Motor neuron (in vitro differentiated cells): ENCODE data around the gene TMEM108. TPM values are rescaled to one million over a fixed set of nuclear protein-coding genes. Genes with fewer than 3 reads are reported as not detected.

Experiments used
- ATAC-seq, 8 experiments: fragments of 200-7000 bp; cut with Tn5 transposase; replicated peaks in 6 of 8; 2 replicates each; pipeline ENCODE4 v1.8.0; 2021; ENCODE audit warnings: mild to moderate bottlenecking in 8 of 8, moderate library complexity in 8 of 8
- H3K27ac ChIP-seq, 2 donors: fragments of 250-450 bp; sonication (Bioruptor Pico); 2 replicates each; pipeline ENCODE4 v1.9.0; 2021; ENCODE audit warnings: antibody characterized with exemption in 2 of 2, mild to moderate bottlenecking in 2 of 2, moderate library complexity in 1 of 2
- H3K4me1 ChIP-seq, 2 donors: fragments of 250-450 bp; sonication (Bioruptor Pico); replicated peaks in 1 of 2; 2 replicates each; pipeline ENCODE4 v1.6.1; 2021; ENCODE audit warnings: antibody characterized with exemption in 2 of 2, mild to moderate bottlenecking in 2 of 2, moderate library complexity in 1 of 2
- H3K4me3 ChIP-seq, 5 donors: fragments of 250-450 bp; sonication (Bioruptor Pico); 2 replicates each; pipeline ENCODE4 v1.9.0; 2021; ENCODE audit warnings: antibody characterized with exemption in 5 of 5, mild to moderate bottlenecking in 5 of 5, moderate library complexity in 4 of 5
- WGBS, 10 experiments: fragments of 450-650 bp; shearing (Covaris generic); methylation state at CpG; one replicate each; pipeline ENCODE4 v1.0.0; 2022; 5-methylcytosine and 5-hydroxymethylcytosine counted together
- in situ Hi-C, 9 experiments: fragments of 400-800 bp; cut with MboI; loops; one replicate each; pipeline ENCODE4 v1.15.0; 2021; ENCODE audit warnings: low sequenced_read_pairs in 9 of 9, low pct_unique_long_range_greater_than_20kb in 2 of 9; ENCODE audit not compliant: unreplicated experiment in 9 of 9
- total RNA-seq, 8 experiments: library from RNA; unstranded; fragments of 300-600 nt; gene quantifications; 2 replicates each; pipeline versions ENCODE4 v1.2.3 to v1.2.4, GENCODE V29; 2022

TMEM108 gene
- total RNA-seq, 8 experiments from 2014 or later: 0.51 to 28.4 (median 2.9) TPM

DNA sequence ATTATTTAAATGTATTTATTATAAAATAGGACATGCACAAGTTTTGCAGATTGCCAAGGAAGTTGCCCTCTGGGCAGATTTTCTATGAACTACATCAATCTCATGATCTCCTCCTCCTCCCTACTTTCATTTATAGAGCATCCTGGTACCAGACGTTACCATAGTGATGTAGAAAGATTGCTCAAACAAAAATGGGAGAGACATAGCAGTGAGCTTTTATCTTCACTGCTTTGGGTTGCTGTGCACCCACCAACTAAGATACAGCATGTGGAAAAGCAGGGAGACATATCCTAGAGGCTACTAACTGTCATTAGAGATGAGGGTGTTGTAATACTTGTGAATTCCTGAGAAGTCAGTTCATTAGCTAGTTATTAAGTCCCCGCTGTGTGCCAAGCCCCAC lies 224.1 kb downstream of the TMEM108 start:
- ATAC-seq: peak in 2 of 8 experiments; percentile 19 to 72
- H3K27ac ChIP-seq: no peak overlapping the region
- in situ Hi-C loops: no loop called here
- WGBS, 10 experiments: 0 to 100% (median 83%) methylated on average over 1 to 2 of the region's 2 CpGs; no CpG with 5 or more reads in 5 of the 10 experiments
- H3K4me3 ChIP-seq: no peak overlapping the region
- no peaks in the 10 kb centered on the region for H3K4me1 ChIP-seq

DNA sequence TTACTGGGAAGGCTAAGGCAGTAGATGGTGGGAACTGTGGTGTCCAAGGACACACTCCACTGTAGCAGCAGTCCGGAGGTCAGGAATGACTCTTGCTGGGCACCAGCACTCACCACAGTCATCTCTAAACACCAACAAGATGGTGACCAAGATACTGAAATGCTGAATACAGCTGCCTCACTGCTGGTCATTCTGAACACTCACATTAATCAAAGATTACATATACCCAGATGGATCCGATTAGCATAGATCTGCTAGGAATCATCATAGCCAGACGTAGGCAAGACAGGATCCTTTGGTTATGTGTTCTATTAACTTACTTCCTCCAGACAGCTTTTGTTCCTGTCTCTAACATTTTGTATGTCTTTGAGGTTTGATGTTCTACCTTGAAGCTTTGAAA lies 226.7 kb downstream of the TMEM108 start:
- peak in 2 of 8 experiments; percentile 48 to 59 for ATAC-seq
- WGBS, 10 experiments: 7 to 93% (median 70%) methylated on average over 1 to 2 of the region's 3 CpGs; no CpG with 5 or more reads in 4 of the 10 experiments
- H3K27ac ChIP-seq: no peak overlapping the region
- in situ Hi-C loops: no loop called here
- H3K4me1 ChIP-seq: no peaks in the 10 kb centered on the region
- H3K4me3 ChIP-seq: no peak overlapping the region

DNA sequence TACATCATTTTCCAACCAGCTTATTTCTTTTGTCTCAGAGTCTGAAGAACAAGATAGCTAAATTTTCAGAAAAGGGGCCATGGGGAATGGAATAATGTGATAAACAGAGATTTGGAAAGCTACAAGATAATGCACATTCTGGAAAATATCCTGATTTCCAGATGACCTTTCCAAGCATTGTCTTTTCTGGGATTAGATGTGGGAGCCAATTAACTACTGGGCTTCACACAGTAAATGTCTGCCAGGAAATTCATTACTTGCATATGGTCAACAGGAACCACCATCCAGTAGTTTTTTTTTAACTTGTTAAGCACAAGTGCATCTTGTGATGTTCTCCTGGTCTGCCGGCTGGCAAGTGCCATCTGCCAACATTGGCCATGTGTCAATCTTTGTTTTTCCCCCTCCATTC lies 230.5 kb downstream of the TMEM108 start:
- Histone ChIP-seq H3K4me3 (no peak overlapping the region), H3K4me1 (peaks cover 4% of the 10 kb centered on the region in 2 donors), H3K27ac (no peak overlapping the region)
- in situ Hi-C loops: no loop called here
- no peak for ATAC-seq
- 0 to 100% (median 67%) methylated on average over 1 of the region's 1 CpG; no CpG with 5 or more reads in 4 of the 10 experiments for WGBS, 10 experiments

DNA sequence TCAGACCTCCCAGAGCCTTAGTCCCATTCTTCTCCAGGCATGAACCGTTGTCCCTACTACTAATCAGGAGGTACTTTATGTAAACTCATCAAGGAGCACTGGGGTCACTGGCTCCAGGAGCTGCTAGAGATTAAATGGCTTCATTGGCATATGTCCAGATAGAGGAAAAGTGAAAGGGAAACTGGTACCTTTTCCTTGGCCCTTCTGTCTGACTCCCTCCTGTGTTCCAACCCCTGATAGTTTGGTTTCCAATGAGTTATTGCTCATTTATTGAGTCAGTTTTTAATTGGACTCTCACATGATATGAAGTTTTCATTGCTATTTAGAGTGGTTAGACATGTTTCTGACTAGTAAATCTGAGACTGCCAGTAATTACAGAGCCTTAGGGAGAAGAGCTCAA lies 231.2 kb downstream of the TMEM108 start:
- 0 to 89% (median 20%) methylated on average over 1 of the region's 1 CpG; no CpG with 5 or more reads in 5 of the 10 experiments for WGBS, 10 experiments
- ATAC-seq: peak in 1 of 8 experiments; percentile 50
- no peak overlapping the region for H3K27ac ChIP-seq
- H3K4me1 ChIP-seq: peaks cover 4% of the 10 kb centered on the region in 2 donors
- no peak overlapping the region for H3K4me3 ChIP-seq
- in situ Hi-C loops: no loop called here

DNA sequence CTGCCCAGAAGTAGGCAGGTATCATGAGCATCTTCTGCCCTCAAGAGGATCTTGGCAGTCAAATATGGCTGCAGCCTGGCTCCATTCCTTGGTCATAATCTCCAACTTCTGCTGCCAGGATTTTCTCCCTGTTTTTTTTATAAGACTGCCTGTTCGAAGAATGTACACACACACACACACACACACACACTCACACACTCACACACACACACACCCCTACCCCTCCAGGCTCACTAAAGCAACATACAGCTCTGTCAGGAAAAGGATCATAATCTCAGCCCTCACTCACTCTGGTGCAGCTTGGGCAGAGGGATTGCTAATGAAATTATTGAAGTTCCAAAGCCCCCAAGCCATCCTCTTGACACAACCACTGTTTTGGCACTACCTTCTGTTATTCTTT lies 232.4 kb downstream of the TMEM108 start:
- in situ Hi-C loops: no loop called here
- Histone ChIP-seq H3K4me3 (no peak overlapping the region), H3K4me1 (peaks cover 4% of the 10 kb centered on the region in 2 donors), H3K27ac (no peak overlapping the region)
- no peak for ATAC-seq
- 80 to 83% methylated on average over 1 of the region's 1 CpG; no CpG with 5 or more reads in 8 of the 10 experiments for WGBS, 10 experiments

DNA sequence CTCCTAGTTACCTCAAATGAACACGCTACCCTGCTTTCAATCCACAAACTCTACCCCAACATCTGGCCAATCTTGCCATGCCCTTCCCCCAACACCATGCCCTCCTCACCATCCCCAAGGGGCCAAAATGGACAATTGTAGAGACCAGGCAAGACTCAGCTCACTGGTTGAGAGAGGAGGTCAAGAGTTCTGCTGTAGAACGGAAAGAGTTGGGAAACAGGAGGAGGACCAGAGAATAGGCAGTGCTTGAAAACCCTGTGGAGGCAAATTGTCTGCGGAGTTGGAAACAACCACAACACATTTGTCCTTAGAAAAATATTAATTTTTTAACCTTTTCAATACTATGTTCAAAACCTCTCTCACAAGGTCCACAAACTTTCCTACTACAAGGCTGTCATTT lies 232.9 kb downstream of the TMEM108 start:
- ATAC-seq: no peak
- H3K4me3 ChIP-seq: no peak overlapping the region
- 3 to 100% (median 86%) methylated on average over 1 to 3 of the region's 3 CpGs; no CpG with 5 or more reads in 2 of the 10 experiments for WGBS, 10 experiments
- in situ Hi-C loops: no loop called here
- H3K27ac ChIP-seq: no peak overlapping the region
- peaks cover 4% of the 10 kb centered on the region in 2 donors for H3K4me1 ChIP-seq

DNA sequence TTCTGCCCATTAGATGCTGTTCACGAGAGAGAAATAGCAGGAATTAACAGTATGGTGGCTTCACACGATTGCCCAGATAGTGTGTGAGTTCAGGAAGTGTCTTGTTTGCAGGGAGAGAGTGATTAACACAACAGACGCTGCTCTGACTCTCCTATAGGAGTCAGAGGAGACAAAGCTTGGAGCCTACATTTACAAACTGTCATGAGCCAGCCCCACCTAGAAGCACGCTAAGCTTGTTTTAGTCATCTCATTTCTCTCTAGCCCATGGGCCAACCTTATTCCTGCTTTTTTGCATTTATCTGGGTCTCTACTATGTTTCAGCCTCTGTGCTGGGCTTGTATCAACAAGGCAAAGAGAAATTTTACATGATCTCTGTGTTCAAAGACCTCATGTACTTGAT lies 233.3 kb downstream of the TMEM108 start:
- Histone ChIP-seq H3K4me1 (peaks cover 4% of the 10 kb centered on the region in 2 donors), H3K27ac (no peak overlapping the region), H3K4me3 (no peak overlapping the region)
- WGBS, 10 experiments: 3 to 60% (median 27%) methylated on average over 1 to 4 of the region's 4 CpGs
- in situ Hi-C loops: no loop called here
- peak; percentile 47 to 99 (median 74) for ATAC-seq

DNA sequence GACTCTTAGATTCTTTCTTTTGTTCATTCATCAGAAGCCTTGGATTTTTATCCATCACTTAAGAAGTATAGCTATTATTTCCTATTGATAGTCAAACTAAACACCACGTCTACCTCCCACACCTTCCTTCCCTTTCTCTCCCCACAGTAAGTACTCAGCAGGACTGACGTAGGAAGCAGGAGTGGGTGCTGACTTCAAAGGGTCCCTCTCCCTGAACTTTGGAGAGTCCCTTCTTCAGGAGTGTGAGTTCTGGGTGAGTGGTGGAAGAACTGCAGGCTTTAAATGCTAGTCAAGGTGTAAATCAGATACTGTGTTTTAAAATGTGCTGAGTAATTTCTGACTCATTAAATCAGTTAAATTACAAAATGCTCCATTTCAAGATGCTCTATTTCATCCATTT lies 235.2 kb downstream of the TMEM108 start:
- in situ Hi-C loops: no loop called here
- 0 to 100% (median 83%) methylated on average over 1 to 2 of the region's 2 CpGs; no CpG with 5 or more reads in 5 of the 10 experiments for WGBS, 10 experiments
- ATAC-seq: no peak

DNA sequence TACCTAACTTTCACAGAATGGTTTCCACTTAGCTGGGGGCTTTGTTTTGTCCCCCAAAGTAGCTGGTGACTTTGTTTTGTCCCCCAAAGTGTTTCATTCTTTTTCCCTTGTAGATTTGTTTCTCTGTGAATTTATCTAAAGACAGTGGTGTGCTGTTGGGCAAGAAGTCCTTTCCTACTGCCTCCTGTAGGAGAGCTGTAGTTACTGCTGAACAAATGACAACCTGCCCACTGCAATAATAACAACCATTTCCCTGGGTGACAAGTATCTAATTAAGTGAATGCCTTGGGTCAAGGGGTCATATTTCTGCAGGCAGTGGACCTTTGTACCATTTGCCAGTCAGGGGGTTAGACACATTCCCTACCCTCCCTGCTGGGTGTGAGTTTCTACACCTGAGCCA lies 236.3 kb downstream of the TMEM108 start:
- in situ Hi-C loops: no loop called here
- ATAC-seq: no peak

More for the DNA sequence above, 235.2 kb downstream of the TMEM108 start:
- no peak overlapping the region for H3K27ac ChIP-seq
- peaks cover 4 to 10% of the 10 kb centered on the region in 2 donors for H3K4me1 ChIP-seq
- no peak overlapping the region for H3K4me3 ChIP-seq

DNA sequence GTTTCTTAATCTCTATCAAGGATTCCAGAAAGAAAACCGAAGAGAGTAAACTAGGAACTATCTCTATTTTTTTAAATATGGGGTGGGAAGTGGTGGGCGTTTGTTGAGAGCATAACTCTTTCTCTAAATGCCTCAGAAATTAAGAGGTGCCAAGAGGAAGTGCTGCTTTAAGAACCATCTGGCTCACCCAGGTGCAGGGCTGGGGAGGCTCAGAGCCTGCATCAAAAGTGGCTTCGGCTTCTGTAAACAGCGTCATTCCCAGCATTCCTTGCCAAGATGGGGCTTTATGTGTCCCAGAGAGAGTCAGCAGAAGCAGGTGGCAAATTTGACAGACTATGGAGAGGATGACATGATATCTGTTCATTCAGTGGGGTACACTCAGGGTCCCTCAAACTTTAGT lies 238.4 kb downstream of the TMEM108 start:
- Histone ChIP-seq H3K27ac (no peak overlapping the region), H3K4me1 (peaks cover 4 to 8% of the 10 kb centered on the region in 2 donors), H3K4me3 (no peak overlapping the region)
- WGBS, 10 experiments: 0 to 94% (median 64%) methylated on average over 1 to 4 of the region's 4 CpGs; no CpG with 5 or more reads in 3 of the 10 experiments
- ATAC-seq: no peak
- in situ Hi-C loops: no loop called here

More for the DNA sequence above, 236.3 kb downstream of the TMEM108 start:
- Histone ChIP-seq H3K4me1 (peaks cover 4 to 10% of the 10 kb centered on the region in 2 donors), H3K4me3 (no peak overlapping the region), H3K27ac (no peak overlapping the region)

DNA sequence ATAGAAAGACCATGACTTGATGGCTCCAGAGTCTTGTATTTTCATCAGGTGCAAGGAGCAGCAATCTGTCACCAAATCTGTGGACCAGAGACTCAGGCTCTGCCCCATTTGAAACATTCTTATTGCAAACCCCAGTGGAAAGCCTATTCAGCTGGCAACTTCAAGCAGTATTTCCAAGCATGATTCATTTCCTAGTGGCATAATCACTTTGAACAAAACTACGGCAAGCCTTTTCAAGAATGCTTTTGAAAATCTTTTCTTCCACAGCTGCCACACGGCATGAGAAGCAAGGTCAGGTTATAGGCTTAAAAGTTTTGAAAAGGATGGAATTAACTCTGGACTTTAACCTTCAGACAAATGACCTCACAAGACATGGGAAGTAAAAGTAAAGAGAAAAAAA lies 239.6 kb downstream of the TMEM108 start:
- whole genome bisulfite sequencing, 10 experiments: 0 to 38% (median 0%) methylated on average over 1 to 2 of the region's 2 CpGs; no CpG with 5 or more reads in 1 of the 10 experiments
- peak in 2 of 8 experiments; percentile 19 to 22 for ATAC-seq

DNA sequence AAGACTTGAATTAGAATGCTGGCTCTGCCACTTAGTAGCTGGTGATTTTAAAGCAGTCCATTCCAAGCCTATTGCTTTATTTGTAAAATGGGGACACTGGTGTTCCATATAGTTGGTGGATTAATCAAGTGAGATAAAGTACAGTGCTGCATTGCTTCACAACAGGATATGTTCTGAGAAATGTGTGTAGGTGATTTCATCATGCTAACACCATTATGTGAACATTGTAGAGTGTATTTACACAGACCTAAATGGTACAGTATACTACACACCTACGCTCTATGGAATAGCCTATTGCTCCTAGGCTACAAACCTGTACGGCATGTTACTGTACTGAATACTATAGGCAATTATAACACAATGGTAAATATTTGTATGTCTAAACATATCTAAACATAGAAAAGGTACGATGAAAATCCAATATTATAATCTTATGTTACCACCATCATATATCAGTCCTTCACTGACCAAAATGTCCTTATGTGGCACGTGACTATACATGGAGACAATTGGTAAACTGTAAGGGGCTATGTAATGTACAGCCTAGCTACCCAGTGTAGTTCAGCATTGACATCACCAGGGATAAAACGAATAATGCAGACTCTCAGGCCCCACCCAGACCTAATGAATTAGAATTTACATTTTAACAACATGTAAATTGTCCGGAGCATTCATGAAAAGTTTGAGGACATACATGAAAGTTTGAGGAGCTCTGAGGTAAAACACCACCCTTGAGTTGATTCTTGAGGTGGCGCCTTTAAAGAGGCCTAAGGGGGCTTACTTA lies 240.3 kb downstream of the TMEM108 start:
- Histone ChIP-seq H3K4me1 (peaks cover 0 to 6% of the 10 kb centered on the region in 2 donors), H3K4me3 (no peak overlapping the region), H3K27ac (no peak overlapping the region)
- peak in 6 of 8 experiments; percentile 36 to 94 (median 73) for ATAC-seq
- WGBS, 10 experiments: 0 to 100% (median 82%) methylated on average over 1 to 7 of the region's 7 CpGs
- in situ Hi-C loops: no loop called here

More for the DNA sequence above, 239.6 kb downstream of the TMEM108 start:
- peaks cover 0 to 6% of the 10 kb centered on the region in 2 donors for H3K4me1 ChIP-seq
- in situ Hi-C loops: no loop called here
- H3K4me3 ChIP-seq: no peak overlapping the region
- no peak overlapping the region for H3K27ac ChIP-seq

DNA sequence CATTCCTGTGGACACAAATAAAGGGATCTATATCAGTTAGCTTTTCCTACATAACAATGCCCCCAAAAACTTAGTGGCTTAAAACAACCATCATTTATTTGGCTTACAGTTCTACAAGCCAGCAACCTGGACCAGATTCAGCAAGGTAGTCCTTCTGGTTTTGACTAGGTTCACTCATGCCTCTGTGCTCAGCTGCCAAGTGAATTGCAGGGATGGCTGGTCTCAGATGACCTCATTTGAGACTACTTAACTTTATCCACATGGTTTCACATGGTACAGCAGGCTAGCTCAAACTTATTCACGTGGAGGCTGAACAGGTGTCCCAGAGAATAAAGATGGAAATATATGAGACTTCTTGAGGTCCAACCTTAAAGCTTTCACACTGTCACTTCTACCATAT lies 242.4 kb downstream of the TMEM108 start:
- Histone ChIP-seq H3K27ac (no peak overlapping the region), H3K4me3 (no peak overlapping the region), H3K4me1 (peaks cover 0 to 6% of the 10 kb centered on the region in 2 donors)
- WGBS, 10 experiments: 17 to 100% (median 80%) methylated on average over 1 of the region's 1 CpG; no CpG with 5 or more reads in 3 of the 10 experiments
- no peak for ATAC-seq
- in situ Hi-C loops: no loop called here
